ENCODE results near the gene HSFY1. TPM values are rescaled to one million over a fixed set of nuclear protein-coding genes. Genes with fewer than 3 reads are reported as not detected.

Gene HSFY1
- not detected for total RNA-seq

GRCh38 chrY:18546420-18546819 lies at the start of gene HSFY1:
Gene HSFY1, plus strand, starts transcription at chrY:18546720. Its CDS starts 68 bp downstream, at chrY:18546788.

Small RNAs within 50 kb of the gene (small RNA-seq; reads per million reads assigned to genes)
- gene GPM6BP1 (ENCODE audit: low replicate concordance): not detected
- gene PRYP5 (ENCODE audit: low replicate concordance): not detected

Other genes starting within 250 kb of the HSFY1 start
- gene HSFY2, start 227.0 kb downstream of the HSFY1 start, total RNA-seq: 2.2 TPM